K562 (cell line): ENCODE results near the gene GABRE. TPM values are rescaled to one million over a fixed set of nuclear protein-coding genes. Genes with fewer than 3 reads are reported as not detected.

Source experiments
- ATAC-seq: fragments of 200-7000 bp; cut with Tn5 transposase; 3 replicates; pipeline ENCODE4 v1.9.1; 2020; ENCODE audit warnings: moderate library complexity
- BruUV-seq: library from RNA; stranded (reverse); fragments of 400-500 nt; replicated peaks from 2 replicates; lab custom pipeline; 2021; lab: Mats Ljungman, UMichigan
- CTCF ChIA-PET: fragments of 300-600 bp; formaldehyde crosslinking; extraction: SDS; loops from one replicate; lab custom pipeline; 2021; ENCODE audit warnings: low intra/inter-chr PET ratio; lab: Yijun Ruan, JAX
- POLR2A ChIA-PET: fragments of 300-600, 350-650 bp; sonication (Branson Sonifier 250); formaldehyde crosslinking; extraction: SDS; loops from one replicate; lab custom pipeline; 2021; ENCODE audit warnings: antibody characterized with exemption, inconsistent platforms; lab: Yijun Ruan, JAX
- DNase-seq, 4 experiments: peaks; one replicate each; pipeline versions ENCODE4 v3.0.0 to v3.0.0-alpha.2; 2011 to 2018; ENCODE audit warnings: low spot score in 3 of 4, mixed read lengths in 3 of 4; ENCODE audit errors: extremely low read depth in 1 of 4
- FAIRE-seq: peaks from 2 replicates; lab custom pipeline; 2011; peaks lifted over from hg19 to GRCh38; lab: Jason Lieb, UNC
- H2AFZ ChIP-seq: 2 replicates; pipeline ENCODE4 v1.6.0; 2011; ENCODE audit warnings: low read depth, low read length, control low read depth, inconsistent platforms
- H3K27ac ChIP-seq: fragments of 200-600 bp; 3 replicates; pipeline ENCODE4 v1.8.0; 2011; ENCODE audit warnings: low read depth, mild to moderate bottlenecking, control low read depth, inconsistent platforms, low read length, moderate library complexity, mixed read lengths; ENCODE audit errors: extremely low read depth
- H3K27me3 ChIP-seq, 2 experiments: fragments of 300-600 bp in 1 of 2; 2 replicates in 1 of 2; 3 replicates in 1 of 2; pipeline versions ENCODE4 v1.6.0 to v1.8.0; 2011; ENCODE audit warnings: inconsistent platforms in 2 of 2, low read length in 2 of 2, mild to moderate bottlenecking in 1 of 2, mixed read lengths in 1 of 2, moderate library complexity in 1 of 2; ENCODE audit not compliant: control insufficient read depth in 2 of 2, insufficient read depth in 2 of 2
- H3K36me3 ChIP-seq: fragments of 300-600 bp; 3 replicates; pipeline ENCODE4 v1.8.0; 2011; ENCODE audit warnings: mild to moderate bottlenecking, low read length, inconsistent platforms; ENCODE audit not compliant: control insufficient read depth, insufficient read depth
- H3K4me1 ChIP-seq, 2 experiments: fragments of 200-600 bp in 1 of 2; replicated peaks in 1 of 2; 2 replicates in 1 of 2; 3 replicates in 1 of 2; pipeline versions ENCODE4 v1.5.1 to v1.8.0; 2011; ENCODE audit warnings: inconsistent platforms in 2 of 2, low read length in 2 of 2, mild to moderate bottlenecking in 1 of 2, mixed read lengths in 1 of 2, moderate library complexity in 1 of 2; ENCODE audit not compliant: control insufficient read depth in 2 of 2, insufficient read depth in 2 of 2
- H3K4me2 ChIP-seq: 2 replicates; pipeline ENCODE4 v1.6.1; 2011; ENCODE audit warnings: low read length, control low read depth, inconsistent platforms, mixed read lengths; ENCODE audit not compliant: insufficient read depth
- H3K4me3 ChIP-seq: fragments of 200-600 bp; sonication (generic), shearing (Covaris generic); 2 replicates; pipeline ENCODE4 v1.5.1; 2016; ENCODE audit warnings: control low read depth, inconsistent platforms
- H3K79me2 ChIP-seq: fragments of 200-600 bp; 3 replicates; pipeline ENCODE4 v1.8.0; 2011; ENCODE audit warnings: low read length, inconsistent platforms; ENCODE audit not compliant: control insufficient read depth, insufficient read depth
- H3K9ac ChIP-seq, 2 experiments: 2 replicates each; pipeline versions ENCODE4 v1.6.0 to v1.6.1; 2011; ENCODE audit warnings: low read depth in 2 of 2, low read length in 2 of 2, control low read depth in 1 of 2, inconsistent platforms in 1 of 2, mild to moderate bottlenecking in 1 of 2, mixed read lengths in 1 of 2; ENCODE audit not compliant: insufficient read depth in 1 of 2
- H3K9me1 ChIP-seq: one replicate; pipeline ENCODE4 v1.6.0; 2011; ENCODE audit warnings: inconsistent platforms, mild to moderate bottlenecking, low read length, moderate library complexity; ENCODE audit not compliant: control insufficient read depth, insufficient read depth
- H3K9me3 ChIP-seq: replicated peaks from 2 replicates; pipeline ENCODE4 v1.5.1; 2011; ENCODE audit warnings: low read depth, low read length, inconsistent platforms; ENCODE audit not compliant: control insufficient read depth, insufficient read depth
- H4K20me1 ChIP-seq: replicated peaks from 2 replicates; pipeline ENCODE4 v1.6.1; 2011; ENCODE audit warnings: low read length, inconsistent platforms, mixed read lengths; ENCODE audit not compliant: control insufficient read depth, insufficient read depth
- NR0B1 ChIP-seq: fragments of 450-650 bp; IDR thresholded peaks from one replicate; pipeline ENCODE4 v1.6.1; 2018; ENCODE audit warnings: mild to moderate bottlenecking, moderate library complexity; ENCODE audit not compliant: partially characterized antibody
- PHF8 ChIP-seq: fragments of 200-600 bp; sonication (generic); IDR thresholded peaks from 2 replicates; pipeline ENCODE4 v1.6.1; 2012; ENCODE audit warnings: mixed run types, mild to moderate bottlenecking, inconsistent platforms, low read length, moderate library complexity, borderline replicate concordance
- RNF219 ChIP-seq: fragments of 250-450 bp; sonication (Bioruptor Pico); IDR thresholded peaks from 2 replicates; pipeline ENCODE4 v1.5.0; 2022; ENCODE audit warnings: mild to moderate bottlenecking
- SP2 ChIP-seq: IDR thresholded peaks from 2 replicates; pipeline ENCODE4 v1.6.1; 2011; ENCODE audit warnings: mild to moderate bottlenecking, low read depth, low read length, moderate library complexity; ENCODE audit not compliant: poor library complexity, severe bottlenecking; ENCODE audit errors: extremely low read depth
- TBL1XR1 ChIP-seq, 2 experiments: IDR thresholded peaks; 2 replicates each; pipeline ENCODE4 v1.6.1; 2012; ENCODE audit warnings: improper control_type of control experiment in 2 of 2, low read length in 2 of 2, mild to moderate bottlenecking in 1 of 2
- TRIM24 ChIP-seq, 2 experiments: fragments of 450-650 bp; IDR thresholded peaks; 2 replicates each; pipeline ENCODE4 v1.6.1; 2016
- USF1 ChIP-seq: sonication (generic); formaldehyde crosslinking; IDR thresholded peaks from 2 replicates; pipeline ENCODE4 v1.9.0; 2022; ENCODE audit warnings: mild to moderate bottlenecking, missing genetic modification reagents
- WGBS: fragments of 100-300 bp; shearing (Covaris generic); methylation state at CpG from one replicate; pipeline ENCODE4 v1.1.6; 2016; ENCODE audit warnings: low coverage, mixed read lengths; ENCODE audit not compliant: insufficient coverage; ENCODE audit errors: missing lambda C conversion rate; 5-methylcytosine and 5-hydroxymethylcytosine counted together
- in situ Hi-C: fragments of 300-500 bp; cut with MboI; formaldehyde crosslinking; loops from 4 replicates; pipeline ENCODE4 v1.15.0; 2018; ENCODE audit warnings: inconsistent platforms, mixed read lengths
- intact Hi-C: fragments of 100-400 bp; cut with micrococcal nuclease; formaldehyde crosslinking; loops from 2 replicates; pipeline ENCODE4 v1.14.2; 2022
- polyA plus RNA-seq, 8 experiments: library from polyadenylated mRNA; depleted of rRNA in 4 of 8; stranded (reverse) in 5 of 8; unstranded in 3 of 8; fragments of >200 nt; fragmentation: Nextera tagmentation in 2 of 8; fragmentation: Illumina TruSeq in 1 of 8; extraction: Ambion mirVana in 2 of 8; extraction: Trizol in 1 of 8; gene quantifications; 2 replicates each; pipeline versions ENCODE4 v1.2.1 to v1.2.3, GENCODE V29; 2011 to 2014; ENCODE audit warnings: inconsistent platforms in 1 of 8, missing spikeins in 1 of 8
- total RNA-seq, 7 experiments: library from RNA; depleted of rRNA in 6 of 7; stranded (reverse); fragments of >200 nt in 6 of 7; fragmentation: Illumina TruSeq in 2 of 7; extraction: Trizol in 2 of 7; gene quantifications; 2 replicates each; pipeline versions ENCODE4 v1.2.1 to v1.2.3, GENCODE V29; 2011 to 2021; ENCODE audit warnings: low replicate concordance in 1 of 7

Gene GABRE
- total and polyA plus RNA-seq, 9 of the 15 experiments (the other 6 are each of a cell fraction or from before 2014, with no cell fraction given) = 23.1 to 456 (median 148) TPM

GRCh38 chrX:151921866-151922265 is 52.6 kb downstream of the GABRE start (continued):
- TF ChIP-seq RNF219 (CRISPR knock-in tag) (no peak), PHF8 (no peak)

- Histone ChIP-seq H3K4me1 (no peaks in the 10 kb centered on the region), H3K36me3 (no peaks in the 10 kb centered on the region), H3K9me1 (no peaks in the 10 kb centered on the region), H3K27me3 (peaks cover 0 to 2% of the 10 kb centered on the region in 2 experiments; a peak in 2 of 5 replicates), H3K27ac (no peak overlapping the region), H3K9me3 (no peaks in the 10 kb centered on the region), H3K79me2 (no peaks in the 10 kb centered on the region), H3K4me3 (no peak overlapping the region), H2AFZ (no peak overlapping the region), H3K9ac (no peak overlapping the region), H4K20me1 (no peaks in the 10 kb centered on the region), H3K4me2 (no peak overlapping the region)
- BruUV-seq = no TSS peak
- FAIRE-seq (no peak), ATAC-seq (no peak), DNase-seq (no peak)
- intact Hi-C loops (no loop called here), in situ Hi-C loops (loop anchor here (10.0 kb wide), 1 partner anchor 136 kb away; no protein-coding TSS in a partner anchor)
- CTCF ChIA-PET = no interaction called here
- POLR2A ChIA-PET = no interaction called here
- TF ChIP-seq NR0B1 = no peak
- TF ChIP-seq TBL1XR1 (IDR thresholded peaks at IDR 0.05; ENCODE audit: low read length in 2 of 2) = no peak
- TF ChIP-seq USF1 (CRISPR knock-in tag) = no peak
- TF ChIP-seq TRIM24 (IDR thresholded peaks at IDR 0.05) = no peak
- TF ChIP-seq SP2 = no peak
- 6% methylated on average over 8 of the region's 10 CpGs for WGBS
Measured at GRCh38 chrX:151921292-151921691, 53.2 kb downstream of the GABRE start.
